WI38 (cell line): ENCODE data around the gene P3H4.

Source experiments
- H3K4me3 ChIP-seq: 2 replicates; pipeline ENCODE4 v1.5.1; 2011; ENCODE audit warnings: low read depth, mild to moderate bottlenecking, control low read depth, low read length
- CTCF ChIP-seq: IDR thresholded peaks from 2 replicates; pipeline ENCODE4 v1.5.1; 2012; ENCODE audit warnings: low read depth, mild to moderate bottlenecking, control low read depth, low read length

Gene P3H4

GRCh38 chr17:41762391-41762790 lies 49.4 kb downstream of the P3H4 start:
- TF ChIP-seq CTCF: no peak
- H3K4me3 ChIP-seq: no peak overlapping the region

DNA sequence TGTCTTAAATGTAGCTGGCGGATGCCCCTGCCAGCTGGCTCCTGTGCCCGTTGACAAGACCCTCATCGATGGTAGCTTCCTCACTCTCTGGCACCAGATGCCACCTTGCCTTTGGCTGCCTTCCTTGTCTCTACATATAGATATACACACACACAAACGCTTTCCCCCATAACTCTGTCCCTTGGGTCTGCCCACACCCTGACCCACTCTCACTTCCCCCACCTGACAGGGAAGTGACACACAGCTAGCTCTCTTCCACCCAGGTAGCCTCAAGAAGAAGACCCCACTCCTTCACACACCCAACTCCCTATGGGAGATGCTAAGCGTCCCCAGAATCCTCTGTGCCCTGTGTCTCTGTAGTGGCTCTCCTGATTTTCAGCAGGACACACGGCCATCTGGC lies 50.9 kb downstream of the P3H4 start:
- TF ChIP-seq CTCF: no peak
- no peak overlapping the region for H3K4me3 ChIP-seq

DNA sequence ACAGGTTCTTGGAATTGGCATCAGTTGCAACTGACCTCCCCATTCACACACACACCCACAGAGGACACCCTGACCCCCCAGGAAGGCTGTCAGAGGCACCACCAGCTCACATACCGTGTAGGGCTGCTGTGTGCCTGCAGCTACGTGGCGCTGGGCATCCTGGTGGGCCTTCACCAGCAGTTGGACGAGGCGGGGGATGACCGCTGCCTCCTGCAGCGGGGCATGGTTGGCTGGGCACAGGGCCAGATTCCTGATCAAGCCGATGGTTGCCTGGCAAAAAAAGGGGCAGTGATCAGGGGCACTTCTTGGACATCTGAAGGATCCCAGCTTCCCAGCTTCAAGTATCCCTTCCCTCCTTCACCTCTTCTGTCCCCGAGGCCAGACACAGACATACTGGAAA lies 53.1 kb downstream of the P3H4 start:
- H3K4me3 ChIP-seq: no peak overlapping the region

GRCh38 chr17:41754066-41754465 lies 57.7 kb downstream of the P3H4 start:
- no peak for TF ChIP-seq CTCF
- no peak overlapping the region for H3K4me3 ChIP-seq

More for the DNA sequence above, 53.1 kb downstream of the P3H4 start:
- no peak for TF ChIP-seq CTCF
